Fibroblast of the aortic adventitia (primary cell): ENCODE measurements around the gene SLC7A1. TPM values are rescaled to one million over a fixed set of nuclear protein-coding genes. Genes with fewer than 3 reads are reported as not detected.

Source experiments
- DNase-seq: peaks from one replicate; pipeline ENCODE4 v3.0.0-alpha.2; 2010; ENCODE audit warnings: low read depth
- H3K4me3 ChIP-seq: 2 replicates; pipeline ENCODE4 v1.5.1; 2011; ENCODE audit warnings: low read depth, mild to moderate bottlenecking, control low read depth, low read length, moderate library complexity
- CTCF ChIP-seq: IDR thresholded peaks from 2 replicates; pipeline ENCODE4 v1.5.1; 2011; ENCODE audit warnings: mild to moderate bottlenecking, low read length, control low read depth, inconsistent platforms; ENCODE audit not compliant: insufficient read depth
- total RNA-seq: library from RNA; depleted of rRNA; stranded (reverse); fragments of >200 nt; gene quantifications from 2 replicates; pipeline ENCODE4 v1.2.3, GENCODE V29; 2012; ENCODE audit warnings: low replicate concordance

SLC7A1 gene
- total RNA-seq, 1 donor, result 33.1 TPM

GRCh38 chr13:29547153-29547552 lies 48.3 kb downstream of the SLC7A1 start:
- peak; percentile 66 for DNase-seq
- H3K4me3 ChIP-seq, result no peak overlapping the region
- no peak for TF ChIP-seq CTCF

GRCh38 chr13:29546662-29547061 lies 48.8 kb downstream of the SLC7A1 start:
- no peak for TF ChIP-seq CTCF
- H3K4me3 ChIP-seq, result no peak overlapping the region
- DNase-seq, result no peak

GRCh38 chr13:29545988-29546387 lies 49.5 kb downstream of the SLC7A1 start:
- H3K4me3 ChIP-seq, result no peak overlapping the region
- no peak for TF ChIP-seq CTCF
- DNase-seq, result no peak

- no peak overlapping the region for H3K4me3 ChIP-seq
- peak; percentile 1 for TF ChIP-seq CTCF
- DNase-seq, result no peak
These were observed 52.0 kb downstream of the SLC7A1 start for GRCh38 chr13:29543230-29544215.

GRCh38 chr13:29542381-29542780 lies 53.1 kb downstream of the SLC7A1 start:
- no peak overlapping the region for H3K4me3 ChIP-seq
- no peak for DNase-seq
- no peak for TF ChIP-seq CTCF

GRCh38 chr13:29541400-29541799 lies 54.1 kb downstream of the SLC7A1 start:
- no peak for DNase-seq
- no peak for TF ChIP-seq CTCF
- H3K4me3 ChIP-seq, result no peak overlapping the region

GRCh38 chr13:29540799-29541198 lies 54.7 kb downstream of the SLC7A1 start:
- TF ChIP-seq CTCF, result no peak
- DNase-seq, result no peak
- H3K4me3 ChIP-seq, result no peak overlapping the region
